GM18526 (cell line): Measurements from ENCODE around the gene TERT.

ENCODE experiments used
- POLR2A ChIP-seq: IDR thresholded peaks from 3 replicates; pipeline ENCODE4 v1.6.1; 2011; ENCODE audit not compliant: insufficient read length; ENCODE audit errors: extremely low read depth

The TERT gene

GRCh38 chr5:1282131-1282992 lies 12.5 kb downstream of the TERT start:
- no peak for TF ChIP-seq POLR2A

GRCh38 chr5:1281038-1281882 lies 13.6 kb downstream of the TERT start:
- no peak for TF ChIP-seq POLR2A

- TF ChIP-seq POLR2A = no peak
These were observed 14.5 kb downstream of the TERT start for GRCh38 chr5:1280177-1281037.

- no peak for TF ChIP-seq POLR2A
These were observed 15.3 kb downstream of the TERT start for GRCh38 chr5:1279443-1280151.

- TF ChIP-seq POLR2A = no peak
These were observed 16.0 kb downstream of the TERT start for GRCh38 chr5:1278656-1279442.

GRCh38 chr5:1278216-1278615 lies 16.7 kb downstream of the TERT start:
- no peak for TF ChIP-seq POLR2A

- no peak for TF ChIP-seq POLR2A
These were observed 17.1 kb downstream of the TERT start for GRCh38 chr5:1277781-1278180.

- no peak for TF ChIP-seq POLR2A
These were observed 17.5 kb downstream of the TERT start for GRCh38 chr5:1277331-1277730.

- TF ChIP-seq POLR2A = no peak
These were observed 17.9 kb downstream of the TERT start for GRCh38 chr5:1276930-1277329.

GRCh38 chr5:1274471-1274870 lies 20.4 kb downstream of the TERT start:
- TF ChIP-seq POLR2A = no peak

- no peak for TF ChIP-seq POLR2A
These were observed 21.1 kb downstream of the TERT start for GRCh38 chr5:1273745-1274144.

- no peak for TF ChIP-seq POLR2A
These were observed 22.7 kb downstream of the TERT start for GRCh38 chr5:1272201-1272600.

- TF ChIP-seq POLR2A = no peak
These were observed 23.6 kb downstream of the TERT start for GRCh38 chr5:1270933-1271914.
